ENCODE measurements around the gene CCT5.

CCT5 gene

DNA sequence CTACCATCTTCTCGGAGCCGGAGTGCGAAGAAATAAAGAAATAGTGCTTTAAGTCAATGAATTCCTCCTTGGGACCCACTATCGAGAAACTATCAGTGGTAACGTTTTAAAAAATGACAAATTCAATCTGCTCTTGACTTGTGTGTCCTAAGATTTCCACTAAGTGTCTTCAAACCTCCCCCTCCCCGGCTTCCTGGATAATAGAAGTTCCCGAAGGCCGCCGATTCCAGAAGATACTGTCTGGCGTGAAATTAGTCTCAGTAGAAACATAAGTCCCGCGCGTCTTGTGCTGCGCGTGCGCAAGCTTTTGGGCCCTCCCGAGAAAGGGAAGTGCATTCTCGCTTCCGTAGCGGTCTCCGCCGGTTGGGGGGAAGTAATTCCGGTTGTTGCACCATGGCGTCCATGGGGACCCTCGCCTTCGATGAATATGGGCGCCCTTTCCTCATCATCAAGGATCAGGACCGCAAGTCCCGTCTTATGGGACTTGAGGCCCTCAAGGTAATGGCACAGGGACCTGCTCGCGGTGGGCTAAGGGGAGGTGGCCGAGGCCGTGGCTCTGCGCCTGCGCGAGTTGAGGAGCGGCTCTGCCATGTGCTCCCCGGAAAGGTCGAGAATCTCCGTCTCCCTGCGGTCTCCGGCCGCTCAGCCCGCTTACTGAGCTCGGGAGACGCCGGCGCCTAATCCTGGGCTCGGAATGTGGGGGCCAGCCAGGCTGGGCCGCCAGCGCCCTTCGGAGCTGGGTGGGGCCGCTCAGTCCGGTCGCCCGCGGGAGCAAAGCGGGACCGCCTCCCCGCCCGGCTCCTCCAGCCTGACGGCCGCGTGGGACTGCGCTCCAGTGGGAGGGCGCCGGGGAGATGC is at the start of gene CCT5:
CCT5 (plus strand) TSS at position 333 of the 858 bp plus-strand sequence; CDS start at position 394, 61 bp downstream.
- DNase-seq (ENCODE audit: low read depth, low spot score), result peak; percentile 81

DNA sequence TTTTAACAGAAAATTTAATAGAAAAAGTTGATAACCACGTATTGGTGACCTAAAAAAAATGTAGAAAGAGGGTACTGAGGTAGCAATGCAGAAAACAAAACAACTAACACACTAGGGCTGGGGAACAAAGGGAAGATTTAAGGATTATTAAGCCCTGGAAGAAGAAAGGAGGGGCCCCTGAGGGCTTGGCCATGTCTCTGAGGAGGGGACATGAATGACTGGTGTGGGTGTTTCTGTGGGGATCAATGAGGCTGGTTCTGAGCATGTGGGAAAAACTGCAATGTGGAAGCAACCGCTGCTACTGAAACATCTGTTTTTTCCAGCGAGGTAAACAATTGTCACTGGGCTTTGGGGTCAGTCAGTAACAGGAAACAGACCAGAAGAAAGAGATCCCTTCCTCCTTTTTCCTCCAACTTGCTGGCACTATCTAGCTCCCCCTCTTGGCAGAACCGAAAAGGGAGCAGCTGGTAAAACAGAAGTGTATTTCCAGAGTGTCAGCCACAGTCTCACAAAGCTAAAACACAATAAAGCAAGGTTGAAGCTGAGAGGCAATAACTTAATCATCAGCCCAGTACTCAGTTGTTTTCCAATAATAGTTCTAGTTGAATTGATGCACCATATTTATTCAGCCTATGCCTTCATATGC is 48.7 kb upstream of the CCT5 start:
- peak; percentile 38 for DNase-seq (ENCODE audit: low read depth, low spot score)

DNA sequence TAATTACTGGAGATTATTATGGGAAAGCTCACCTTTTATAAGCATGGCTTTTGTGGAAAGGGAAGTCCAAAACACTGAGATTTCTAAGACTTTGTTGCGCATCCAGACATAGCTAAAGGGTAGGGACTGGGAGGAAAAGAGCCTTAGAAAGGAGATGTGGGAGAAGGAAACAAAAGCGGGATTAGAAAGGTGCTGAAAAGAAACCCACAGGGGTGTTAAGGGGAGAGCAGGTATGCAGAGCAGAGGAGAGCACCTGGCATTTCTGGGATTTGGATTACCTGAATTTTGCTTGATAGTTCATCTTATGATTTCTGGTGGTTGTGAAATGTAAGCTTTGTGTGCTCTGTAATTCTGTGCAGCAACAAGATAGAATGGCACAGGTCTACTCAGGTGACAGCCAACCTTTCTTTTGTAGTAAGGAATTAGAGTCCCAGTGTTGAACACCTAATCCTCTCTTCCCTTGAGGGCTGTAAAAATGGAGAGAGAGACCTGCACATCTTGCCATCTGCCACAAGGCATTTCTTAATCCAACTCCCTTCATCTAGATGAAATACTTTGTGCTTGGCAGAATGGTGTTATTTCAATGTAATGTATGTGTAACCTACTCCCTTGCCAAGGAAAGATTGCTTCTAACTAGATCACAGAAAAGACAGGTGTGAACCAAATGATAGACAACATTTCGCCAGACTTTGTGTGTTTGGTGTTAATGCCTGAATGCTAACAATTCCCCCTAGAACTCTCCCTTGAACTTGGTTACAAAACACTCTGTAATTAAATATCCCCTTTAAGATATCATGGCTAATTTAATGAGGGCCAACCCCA is 47.8 kb upstream of the CCT5 start:
- DNase-seq (ENCODE audit: low read depth, low spot score), result no peak

DNA sequence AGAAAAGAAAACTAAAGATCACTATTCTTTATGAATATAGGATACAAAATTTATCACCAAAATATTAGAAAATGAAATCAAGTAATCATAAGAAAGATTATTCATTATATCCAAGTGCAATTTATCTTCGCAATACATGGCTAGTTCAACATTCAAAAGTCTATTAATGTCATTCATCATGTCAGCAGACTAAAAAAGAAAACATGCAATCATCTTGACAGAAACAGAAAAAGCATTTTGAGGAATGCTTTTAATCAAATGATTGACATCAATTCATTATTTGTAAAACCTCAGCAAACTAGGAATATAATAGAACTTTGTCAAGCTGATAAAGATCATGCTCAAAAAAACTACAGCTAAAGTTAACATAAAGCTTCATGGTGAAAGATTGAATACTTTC is 41.1 kb upstream of the CCT5 start:
- no peak for DNase-seq (ENCODE audit: low read depth, low spot score)

DNA sequence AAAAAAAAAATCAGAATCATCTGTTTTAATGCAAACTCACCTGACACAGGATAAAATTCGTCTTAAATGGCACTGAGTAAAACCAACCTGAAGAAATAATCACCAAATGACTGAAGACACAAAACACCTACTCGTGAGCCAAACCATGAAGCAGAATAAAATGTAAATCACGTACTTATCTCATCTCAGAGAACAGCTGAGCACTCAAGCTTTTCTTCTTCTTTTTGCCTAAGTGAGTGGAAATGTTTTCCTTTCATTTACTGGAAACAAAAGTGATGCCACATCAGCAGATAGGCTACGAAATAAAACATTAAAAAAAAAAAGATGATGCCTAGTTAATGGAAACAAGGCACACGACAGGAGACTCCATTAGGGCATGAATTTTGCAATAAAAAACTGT is 36.8 kb upstream of the CCT5 start:
- no peak for DNase-seq (ENCODE audit: low read depth, low spot score)

DNA sequence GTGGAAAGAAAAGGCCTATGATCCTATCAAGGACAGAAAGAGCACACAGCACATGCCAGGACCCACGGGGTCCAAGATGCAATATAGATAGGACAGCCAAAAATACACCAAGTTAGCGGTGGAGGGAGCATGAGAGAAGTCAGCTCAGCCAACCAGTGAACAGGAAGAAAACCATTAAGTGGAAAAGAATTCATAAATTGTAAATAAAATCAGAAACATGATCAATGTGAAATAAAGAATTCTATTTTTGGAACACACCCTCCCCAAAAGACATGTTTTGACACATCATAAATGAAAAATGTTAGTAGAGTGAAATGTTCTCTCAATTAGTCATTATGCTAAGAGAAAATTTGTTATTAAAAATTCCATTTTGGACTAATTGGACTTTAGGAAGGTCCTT is 36.0 kb upstream of the CCT5 start:
- DNase-seq (ENCODE audit: low read depth, low spot score), result no peak

DNA sequence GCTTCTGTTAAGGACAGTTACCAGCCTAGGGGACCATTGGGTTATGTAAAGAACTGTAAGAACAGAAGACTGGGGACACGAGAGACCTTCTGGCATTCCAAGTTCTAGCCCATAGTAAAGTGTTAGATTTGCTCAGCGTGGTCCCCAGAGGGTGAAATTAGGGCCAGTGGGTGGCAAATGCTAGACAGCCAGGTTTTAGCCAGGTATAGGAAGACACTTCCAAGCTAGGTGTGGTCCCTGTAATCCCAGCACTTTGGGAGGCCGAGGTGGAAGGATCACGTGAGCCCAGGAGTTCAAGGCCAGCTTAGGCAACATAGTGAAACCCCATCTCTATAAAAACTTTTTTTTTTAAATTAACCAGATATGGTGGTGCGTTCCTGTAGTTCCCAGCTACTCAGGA is 34.7 kb upstream of the CCT5 start:
- no peak for DNase-seq (ENCODE audit: low read depth, low spot score)

DNA sequence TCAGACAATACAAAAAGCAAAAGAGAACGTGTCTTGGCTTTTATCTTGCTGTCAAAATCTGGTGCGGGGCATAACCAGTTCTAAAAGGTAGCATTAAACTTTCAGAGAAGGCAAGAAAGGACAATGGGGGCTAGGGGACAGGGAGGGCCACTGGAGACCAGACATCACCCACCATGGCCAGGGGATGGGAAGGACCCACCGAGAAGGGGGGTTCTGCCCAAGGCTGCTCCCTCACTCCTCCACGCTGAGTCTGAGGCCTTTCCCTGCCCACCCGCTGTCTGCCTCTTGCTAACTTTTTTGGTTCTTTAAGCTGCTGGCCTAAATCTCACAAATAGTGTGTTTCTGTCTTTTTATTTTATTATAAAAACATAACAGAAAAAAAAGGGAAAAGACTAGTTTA is 34.0 kb upstream of the CCT5 start:
- DNase-seq (ENCODE audit: low read depth, low spot score), result no peak

DNA sequence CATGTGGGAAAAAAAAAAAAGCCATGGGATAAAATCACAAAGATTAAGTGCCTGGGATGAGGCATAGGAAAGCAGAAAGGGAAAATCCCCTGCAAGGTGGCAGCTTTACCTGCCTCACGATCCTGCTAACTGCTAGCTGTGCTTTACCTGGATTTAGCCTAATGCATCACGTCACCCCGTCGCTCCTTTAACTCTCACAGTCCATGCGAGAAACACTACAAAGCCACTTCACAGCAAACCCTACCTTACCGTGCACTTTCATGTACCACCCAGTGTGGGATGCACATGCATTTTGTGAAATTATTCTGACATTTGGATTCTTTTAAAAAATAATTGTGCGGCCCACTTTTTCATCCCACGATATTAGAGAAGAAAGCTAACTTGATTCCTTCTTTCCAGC is 31.4 kb upstream of the CCT5 start:
- no peak for DNase-seq (ENCODE audit: low read depth, low spot score)

DNA sequence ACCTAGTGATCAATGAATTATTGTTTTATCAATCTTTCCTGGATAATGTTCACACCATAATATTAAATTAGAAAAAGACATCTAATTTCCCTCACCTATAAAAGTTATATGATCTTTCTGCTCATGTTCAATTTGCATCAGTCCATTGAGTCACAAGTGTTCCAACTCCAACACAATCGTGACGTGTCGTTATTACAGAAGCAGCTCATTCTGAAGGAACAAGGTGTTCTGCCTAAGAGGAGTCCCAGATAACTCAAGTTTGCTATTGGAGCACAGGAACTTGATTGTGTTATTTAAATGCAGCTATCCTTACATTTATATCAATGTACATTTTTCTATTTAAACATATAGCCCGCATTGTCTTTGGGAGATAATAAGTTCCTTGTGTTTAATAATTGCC is 31.0 kb upstream of the CCT5 start:
- no peak for DNase-seq (ENCODE audit: low read depth, low spot score)

DNA sequence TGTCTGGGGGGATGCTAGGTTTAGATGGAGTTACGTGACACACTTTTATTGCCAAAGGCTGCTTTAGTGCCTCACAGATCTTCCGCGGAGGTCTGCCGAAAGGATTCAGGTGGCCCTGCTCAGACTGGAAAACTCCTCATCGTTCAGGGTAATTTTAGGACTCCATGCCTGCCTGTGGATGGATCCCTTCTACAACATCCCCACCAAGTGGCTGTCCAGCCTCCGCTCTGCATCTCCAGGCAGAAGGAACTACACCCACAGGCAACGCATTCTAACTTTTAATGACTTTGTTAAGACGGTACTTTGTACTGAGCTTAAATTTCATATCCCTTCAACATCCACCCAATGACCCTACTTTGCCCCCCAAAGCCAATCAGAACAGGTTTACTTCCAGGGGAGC is 29.8 kb upstream of the CCT5 start:
- DNase-seq (ENCODE audit: low read depth, low spot score), result no peak

DNA sequence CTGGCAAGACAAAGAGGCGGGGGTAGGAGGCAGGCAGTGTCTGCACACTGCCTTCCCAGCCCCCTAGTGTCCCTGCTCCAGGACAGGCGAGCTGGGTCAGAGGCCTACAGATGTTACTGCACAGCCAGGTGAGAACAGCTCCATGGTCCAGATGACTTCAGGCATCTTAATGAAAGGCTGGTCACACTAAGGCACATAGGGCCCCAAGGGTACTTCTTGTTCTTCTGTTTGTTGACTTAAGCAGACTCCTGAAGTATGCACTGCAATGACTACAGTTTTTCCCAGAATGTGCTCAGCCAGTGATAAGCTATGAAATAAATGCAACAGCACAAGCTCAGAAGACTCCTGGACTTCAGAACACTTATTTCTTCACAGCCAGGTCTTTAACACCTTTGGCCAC is 27.8 kb upstream of the CCT5 start:
- DNase-seq (ENCODE audit: low read depth, low spot score), result no peak

DNA sequence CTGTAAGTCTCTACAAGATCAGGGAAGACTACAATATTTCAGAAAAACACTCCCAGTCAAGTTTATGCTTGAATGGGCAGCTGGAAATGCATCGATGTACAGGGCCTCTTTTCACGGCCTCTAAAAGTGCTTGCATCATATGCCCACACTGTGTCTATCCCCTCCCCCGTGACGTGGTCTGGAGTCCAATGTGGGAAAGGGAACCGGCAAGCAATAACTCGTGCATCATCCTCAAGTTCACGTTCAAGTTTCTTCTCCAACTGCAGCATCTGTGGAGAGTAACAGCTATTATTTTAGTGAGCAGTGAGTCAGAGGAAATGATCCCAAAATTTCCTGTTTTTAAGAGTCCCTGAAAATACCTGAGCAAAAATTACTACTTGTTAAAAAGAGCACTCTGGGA is 22.7 kb upstream of the CCT5 start:
- DNase-seq (ENCODE audit: low read depth, low spot score), result no peak

DNA sequence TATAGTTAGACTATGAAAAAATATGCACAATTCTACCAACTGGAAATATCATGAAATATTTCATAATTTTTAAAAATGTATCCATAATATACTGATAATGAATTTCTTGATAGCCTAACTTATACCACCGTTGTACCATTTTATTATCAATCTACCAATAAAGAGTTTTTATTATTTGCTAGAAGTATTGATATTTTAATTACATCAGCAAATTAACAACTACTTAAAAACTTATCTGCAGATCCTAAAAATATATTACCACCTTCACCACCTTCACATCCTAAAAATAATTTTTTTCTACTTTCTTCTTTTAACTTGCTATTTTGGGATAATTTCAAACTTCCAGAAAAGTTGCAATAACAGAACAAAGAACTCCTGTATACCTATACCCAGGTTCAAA is 21.8 kb upstream of the CCT5 start:
- no peak for DNase-seq (ENCODE audit: low read depth, low spot score)

DNA sequence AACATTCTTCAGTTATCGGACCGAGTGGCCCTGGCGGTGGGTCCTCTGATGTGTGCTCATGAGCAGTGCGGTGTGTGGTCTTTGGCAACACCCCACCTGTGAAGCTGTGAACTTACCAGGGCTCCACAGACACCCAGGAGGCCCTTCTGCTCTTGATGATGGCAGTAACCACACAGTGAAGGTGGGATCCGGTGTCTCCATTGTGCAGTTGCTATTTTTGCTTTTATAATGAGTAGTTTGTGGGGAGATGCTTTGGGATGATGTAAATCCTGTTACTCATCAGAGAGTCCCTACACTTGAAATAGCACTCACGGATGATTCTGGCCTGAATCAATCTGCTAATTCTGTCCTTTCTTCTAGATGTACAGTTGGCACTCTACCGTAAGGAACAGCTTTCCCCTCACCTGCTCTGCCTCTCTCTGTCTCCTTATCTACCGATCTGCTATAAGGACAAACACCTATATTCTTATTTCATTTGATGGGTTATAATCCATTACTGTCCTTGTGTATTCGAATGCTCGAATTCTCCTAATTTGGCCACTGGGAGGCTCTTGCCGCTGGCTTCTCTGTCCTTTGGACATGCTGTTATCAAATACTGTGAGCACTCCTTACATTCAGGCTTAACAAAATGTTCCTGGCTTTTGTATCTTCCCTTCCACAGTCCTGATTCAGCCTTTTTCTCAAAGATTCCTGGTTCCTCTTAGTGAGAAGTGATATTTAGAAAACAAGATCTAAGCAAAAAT is 20.6 kb upstream of the CCT5 start:
- DNase-seq (ENCODE audit: low read depth, low spot score), result no peak

DNA sequence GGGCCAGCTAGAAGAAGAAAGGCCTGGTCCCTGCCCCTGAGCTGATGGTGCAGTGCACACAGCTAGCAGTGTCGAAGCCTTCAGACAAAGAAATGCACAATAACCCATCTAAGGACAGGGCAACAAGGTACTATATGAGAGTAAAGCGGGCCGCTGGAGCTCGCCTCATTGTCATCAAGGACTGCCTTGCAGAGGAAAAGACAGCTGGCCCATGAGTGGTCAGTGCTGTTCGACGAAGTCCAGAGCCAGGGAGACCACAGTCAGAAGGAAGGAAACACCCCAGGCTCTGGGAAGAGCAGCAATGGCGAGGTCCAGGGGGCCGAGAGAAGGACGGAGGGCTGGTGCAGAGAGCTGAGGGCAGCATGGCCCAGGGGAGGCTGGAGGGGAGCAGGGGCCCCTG is 17.7 kb upstream of the CCT5 start:
- no peak for DNase-seq (ENCODE audit: low read depth, low spot score)

DNA sequence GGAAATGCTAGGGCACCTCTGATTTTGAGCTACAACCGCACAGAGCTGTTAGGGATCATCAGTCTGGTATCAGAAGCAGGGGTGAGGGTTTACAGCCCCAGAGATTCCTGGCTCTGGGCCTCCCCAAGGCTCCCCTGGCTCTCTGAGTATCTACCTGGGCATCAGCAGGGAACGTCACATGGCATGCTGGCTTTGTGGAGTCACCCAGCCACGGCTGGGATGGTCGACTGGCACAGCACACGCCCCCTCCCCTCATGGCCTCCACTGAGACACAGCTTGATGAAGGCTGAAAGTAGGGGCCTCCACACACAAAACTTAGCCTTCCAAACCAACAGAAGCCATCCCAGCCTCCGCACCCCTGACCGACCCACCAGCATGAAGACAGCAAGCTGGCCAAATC is 17.1 kb upstream of the CCT5 start:
- no peak for DNase-seq (ENCODE audit: low read depth, low spot score)

DNA sequence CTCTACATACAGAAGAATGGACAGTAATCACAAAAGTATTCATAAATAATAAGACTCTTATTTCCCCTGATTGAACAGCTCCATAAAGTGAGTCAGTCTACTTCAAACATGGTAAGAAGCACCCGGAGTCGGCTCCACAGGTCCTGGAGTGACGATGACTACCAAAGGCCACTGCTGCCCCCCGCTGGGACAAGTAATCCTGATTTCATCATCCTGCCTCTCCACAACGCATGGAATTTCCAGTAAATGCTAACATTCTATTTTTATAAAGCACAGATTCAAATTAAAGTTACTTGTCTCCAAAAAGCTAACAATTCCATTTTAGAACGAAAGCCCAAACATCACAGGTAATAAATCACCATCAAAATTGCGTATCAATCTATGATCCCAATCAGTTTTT is 16.6 kb upstream of the CCT5 start:
- no peak for DNase-seq (ENCODE audit: low read depth, low spot score)

DNA sequence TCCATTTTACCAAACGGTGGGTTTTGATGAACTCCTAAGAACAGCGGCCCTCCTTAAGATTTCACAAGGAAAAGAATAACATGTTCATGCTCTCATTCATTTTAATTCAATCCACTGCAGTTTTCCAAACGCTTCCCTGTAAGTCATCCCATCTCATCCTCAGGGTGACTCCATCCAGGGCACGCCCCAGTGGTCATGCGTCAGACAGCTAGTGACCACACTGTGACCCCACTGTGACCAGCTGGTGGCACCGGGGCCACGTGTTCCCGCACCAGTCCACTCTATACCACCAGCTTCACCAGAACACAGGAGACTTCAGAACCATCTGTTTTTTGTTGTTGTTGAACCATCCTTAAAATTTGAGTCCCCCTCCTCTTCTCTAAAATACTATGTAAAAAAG is 14.7 kb upstream of the CCT5 start:
- no peak for DNase-seq (ENCODE audit: low read depth, low spot score)

DNA sequence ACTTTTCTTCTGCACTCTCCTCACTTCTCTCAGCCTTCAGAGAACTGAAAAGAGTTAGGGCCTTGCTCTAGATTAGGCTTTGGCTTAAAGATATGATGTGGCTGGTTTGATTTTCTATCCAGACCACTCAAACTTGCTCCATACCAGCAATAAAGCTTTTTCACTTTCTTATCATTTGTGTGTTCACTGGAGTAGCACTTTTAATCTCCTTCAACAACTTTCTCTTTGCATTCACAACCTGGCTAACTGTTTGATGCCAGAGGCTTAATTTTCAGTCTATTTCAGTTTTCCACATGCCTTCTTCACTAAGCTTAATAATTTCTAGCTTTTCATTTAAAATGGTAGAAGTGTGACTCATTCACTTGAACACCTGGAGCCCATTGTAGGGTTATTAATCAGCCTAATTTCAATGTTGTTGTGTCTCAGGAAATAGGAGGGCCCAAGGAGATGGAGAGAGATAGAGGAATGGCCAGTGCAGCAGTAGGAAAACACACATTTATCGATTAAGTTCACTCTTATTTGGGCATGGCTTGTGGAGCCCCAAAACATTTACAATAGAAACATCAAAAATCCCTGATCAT is 6.3 kb upstream of the CCT5 start:
- DNase-seq (ENCODE audit: low read depth, low spot score), result no peak

DNA sequence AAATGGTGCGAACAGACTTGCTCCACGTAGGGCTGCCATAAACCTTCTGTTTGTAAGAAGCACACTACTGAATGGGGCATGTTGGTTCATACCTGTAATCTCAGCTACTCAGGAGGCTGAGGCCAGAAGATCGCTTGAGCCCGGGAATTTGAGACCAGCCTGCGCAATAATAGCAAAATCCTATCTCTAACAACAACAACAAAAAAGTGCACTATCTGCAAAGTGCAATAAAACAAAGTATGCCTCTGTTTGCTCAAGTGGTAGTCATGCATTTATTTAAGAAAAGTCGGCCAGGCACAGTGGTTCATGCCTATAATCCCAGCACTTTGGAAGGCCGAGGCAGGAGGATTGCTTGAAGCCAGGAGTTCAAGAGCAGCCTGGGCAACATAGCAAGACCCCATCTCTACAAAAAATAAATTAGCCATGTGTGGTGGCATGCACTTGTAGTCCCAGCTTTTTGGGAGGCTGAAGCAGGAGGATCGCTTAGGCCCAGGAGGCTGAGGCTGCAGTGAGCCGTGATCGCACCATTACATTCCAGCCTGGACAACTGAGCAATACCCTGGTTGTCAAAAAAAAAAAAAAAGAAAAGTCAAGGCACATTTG is 5.6 kb upstream of the CCT5 start:
- DNase-seq (ENCODE audit: low read depth, low spot score), result no peak
